Islet precursor cell (in vitro differentiated cells): ENCODE results near the gene CACNA1H.
A peak's percentile ranks its signal among the peaks of the same experiment; 100 is the strongest.
"Not testable (repeated sequence)": the region's sequence is repeated elsewhere in the genome, so short reads cannot be mapped to it uniquely, and the experiment has no call there.

Experiments used
- DNase-seq: peaks from one replicate; pipeline ENCODE4 v3.0.0-alpha.2; 2018

The CACNA1H gene

DNA sequence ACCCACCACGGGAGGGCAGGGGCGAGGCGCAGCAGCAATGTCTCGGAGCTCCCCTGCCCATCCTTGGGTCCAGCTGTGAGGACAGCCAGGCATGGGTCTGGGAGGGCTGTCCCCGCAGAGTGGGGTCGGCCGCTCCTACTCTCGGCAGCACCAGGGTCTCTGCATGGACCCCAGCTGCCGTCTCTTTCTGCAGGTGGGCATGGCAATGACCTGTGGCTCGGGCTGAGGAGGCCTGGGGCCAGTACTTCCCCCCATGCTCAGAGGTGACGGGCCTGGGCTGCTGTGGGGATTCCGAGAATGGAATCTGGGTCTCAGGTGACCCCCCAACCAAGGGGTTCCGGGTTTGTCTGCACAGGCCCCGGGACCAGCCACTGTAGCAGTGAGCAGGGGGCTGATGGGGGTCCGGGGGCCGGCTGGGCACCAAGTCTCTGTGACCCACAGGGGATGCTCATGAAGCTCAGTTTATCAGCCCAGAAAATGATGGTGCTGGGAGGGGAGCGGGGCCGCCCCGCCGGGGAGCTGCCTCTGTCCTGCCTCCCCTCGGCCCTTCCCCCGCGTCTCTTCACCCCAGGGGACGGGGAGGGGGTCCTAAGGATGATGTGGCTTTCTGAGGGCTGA is 23.5 kb downstream of the CACNA1H start:
- DNase-seq = no peak

DNA sequence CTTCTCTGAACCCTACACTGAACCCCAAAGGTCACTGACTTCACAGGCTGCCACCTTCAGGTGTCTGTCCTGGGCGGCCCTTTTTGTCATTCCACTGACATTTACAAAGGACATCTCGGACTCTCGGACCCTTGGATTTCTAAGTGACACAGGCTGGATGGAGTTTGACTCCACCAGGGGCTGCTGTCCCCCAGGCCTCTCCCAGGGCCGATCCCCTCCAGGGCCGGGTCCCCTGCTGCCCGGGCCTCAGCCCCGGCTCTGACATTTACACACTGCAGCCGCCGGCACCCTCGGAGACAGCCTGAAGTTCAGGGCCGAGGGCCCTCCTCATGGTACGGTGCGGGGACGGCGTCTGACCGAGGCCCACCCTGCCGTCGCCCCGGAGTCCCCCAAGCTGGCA is 24.1 kb downstream of the CACNA1H start:
- DNase-seq = no peak

DNA sequence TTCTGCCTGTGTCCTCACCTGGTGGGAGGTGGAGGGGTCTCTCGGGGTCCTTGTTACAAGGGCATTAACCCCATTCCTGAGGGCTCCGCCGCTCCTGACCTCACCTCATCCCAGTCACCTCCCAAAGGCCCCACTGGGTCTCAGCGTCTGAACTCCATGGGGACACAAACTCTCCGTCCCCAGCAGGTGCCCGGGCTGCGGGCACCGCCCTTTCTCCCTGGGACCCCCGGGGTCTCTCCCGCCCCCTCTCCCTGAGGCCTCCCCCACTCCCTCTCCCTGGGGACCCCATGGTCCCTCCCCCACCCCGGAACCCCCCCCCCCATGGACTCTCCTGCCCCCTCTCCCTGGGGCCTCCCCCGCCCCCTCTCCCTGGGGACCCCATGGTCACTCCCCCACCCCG is 24.8 kb downstream of the CACNA1H start:
- no peak for DNase-seq

DNA sequence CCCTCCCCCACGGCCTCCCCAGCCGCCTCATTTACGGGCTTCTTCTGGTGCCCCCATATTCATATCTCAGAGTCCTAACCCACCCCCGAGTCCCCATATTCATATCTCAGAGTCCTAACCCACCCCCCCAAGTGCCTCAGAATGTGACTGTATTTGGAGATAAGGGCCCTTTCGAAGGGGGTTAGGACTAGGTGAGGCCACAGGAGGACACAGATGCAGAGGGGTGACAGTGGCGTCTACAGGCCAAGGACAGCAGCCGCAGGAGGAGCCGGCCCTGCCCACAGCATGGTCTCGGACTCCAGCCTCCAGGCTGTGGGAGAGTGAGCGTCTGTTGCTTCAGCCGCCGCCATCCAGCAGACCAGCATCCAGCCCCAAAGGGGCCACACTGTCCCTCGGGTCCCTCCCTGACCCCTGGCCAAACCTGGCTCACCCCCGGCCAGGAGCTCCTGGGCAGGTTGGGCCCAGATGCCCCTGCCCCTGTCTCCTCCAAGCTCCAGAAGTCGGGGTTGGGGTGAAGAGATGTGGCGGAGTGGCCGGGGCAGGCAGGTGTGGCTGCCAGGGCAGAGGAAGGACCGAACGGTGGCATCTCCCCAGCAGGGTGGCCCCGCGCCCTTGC is 25.5 kb downstream of the CACNA1H start:
- DNase-seq = no peak

GRCh38 chr16:1180549-1181403 is 27.9 kb downstream of the CACNA1H start:
- no peak for DNase-seq

DNA sequence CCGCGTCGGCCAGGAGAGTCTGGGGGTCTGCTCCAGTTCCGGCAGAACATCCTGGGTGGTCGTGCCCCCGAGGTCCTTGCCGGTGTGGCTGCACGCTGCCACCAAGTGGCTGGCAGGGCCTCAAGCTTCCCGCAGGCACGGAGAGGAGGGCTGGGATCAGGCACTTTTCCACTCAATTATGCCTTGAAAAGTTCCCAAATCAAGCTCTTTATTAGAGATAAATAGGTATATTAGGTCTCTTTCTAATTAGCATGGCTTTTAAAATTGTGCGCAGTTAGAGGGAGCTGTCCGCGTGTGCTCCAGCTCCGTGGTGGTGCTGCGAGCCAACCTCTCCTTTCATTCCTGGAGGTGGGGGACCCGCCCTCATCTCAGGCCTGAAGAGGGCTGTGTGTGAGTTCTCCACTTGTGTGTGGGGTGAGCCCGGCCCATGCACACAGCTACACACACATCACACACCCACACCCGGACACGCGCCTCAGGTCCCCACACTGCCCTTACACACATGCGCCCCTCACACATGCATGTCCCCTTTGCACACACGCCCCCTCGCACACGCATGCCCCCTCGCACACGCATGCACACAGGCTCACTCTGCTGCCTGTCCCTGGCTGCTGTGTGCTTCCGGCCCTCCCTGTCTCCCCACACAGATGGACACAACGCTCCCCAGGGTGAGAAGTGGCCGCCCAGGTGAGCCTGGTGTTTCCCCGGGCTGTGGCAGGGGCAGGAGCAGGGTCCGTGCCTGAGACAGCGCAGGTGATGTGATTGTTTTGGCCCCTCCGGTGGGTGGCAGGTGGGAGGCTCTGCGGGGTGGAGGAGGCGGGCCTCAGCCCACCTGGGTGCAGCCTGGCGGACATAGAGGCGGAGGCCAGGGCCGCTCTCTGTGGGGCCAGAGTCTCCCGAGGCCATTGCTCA is 28.8 kb downstream of the CACNA1H start:
- no peak for DNase-seq

- DNase-seq = peak; percentile 70
These were observed 29.4 kb downstream of the CACNA1H start for GRCh38 chr16:1182316-1182671.

DNA sequence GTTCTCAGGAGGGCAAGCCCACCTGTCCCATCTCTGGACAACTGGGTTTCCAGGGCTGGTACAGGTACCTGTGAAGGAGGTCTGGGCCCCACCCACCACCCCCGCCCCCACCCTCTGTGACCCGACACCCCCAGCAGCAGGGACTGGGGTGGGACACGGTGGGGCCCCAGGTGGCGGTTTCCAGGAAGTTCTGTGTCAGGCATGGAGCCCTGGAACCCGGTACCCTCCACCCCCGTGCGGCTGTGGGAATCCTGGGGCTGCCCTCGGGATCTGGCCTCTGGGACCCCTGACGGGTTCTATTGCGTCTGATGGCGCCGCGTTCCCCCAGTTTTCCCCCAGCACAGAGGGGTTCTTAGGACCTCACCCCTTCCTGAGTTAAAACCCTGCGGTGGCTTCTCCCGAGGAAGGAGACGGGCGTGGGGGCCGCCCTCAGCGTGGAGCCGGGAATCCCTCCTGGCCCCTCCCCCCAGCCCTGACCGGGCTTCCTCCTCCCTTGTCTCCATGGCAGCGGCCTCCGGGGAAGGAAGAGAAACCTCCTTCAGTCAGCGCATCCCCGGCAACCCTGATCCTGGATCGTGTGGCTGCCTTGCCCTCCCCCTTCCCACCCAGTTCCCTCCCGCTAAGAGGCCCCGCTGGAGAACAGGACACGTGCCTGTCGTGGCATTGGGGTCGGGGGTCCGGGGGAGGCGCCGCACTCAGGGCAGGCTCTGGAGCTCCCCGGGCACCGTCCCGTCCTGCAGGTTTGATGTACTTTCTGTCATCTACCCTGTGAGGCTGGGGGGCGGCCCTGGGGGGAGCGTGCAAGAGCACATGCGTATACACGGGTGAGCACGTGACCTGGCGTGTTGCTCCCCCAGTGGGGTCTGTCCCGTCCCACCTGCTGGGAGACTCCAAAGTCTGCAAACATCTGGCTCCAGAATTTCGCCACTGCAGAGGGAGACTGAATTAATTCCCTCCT is 30.3 kb downstream of the CACNA1H start:
- no peak for DNase-seq

GRCh38 chr16:1184156-1184868 is 31.4 kb downstream of the CACNA1H start:
- DNase-seq = no peak

- DNase-seq = no peak
These were observed 32.1 kb downstream of the CACNA1H start for GRCh38 chr16:1184980-1185379.

DNA sequence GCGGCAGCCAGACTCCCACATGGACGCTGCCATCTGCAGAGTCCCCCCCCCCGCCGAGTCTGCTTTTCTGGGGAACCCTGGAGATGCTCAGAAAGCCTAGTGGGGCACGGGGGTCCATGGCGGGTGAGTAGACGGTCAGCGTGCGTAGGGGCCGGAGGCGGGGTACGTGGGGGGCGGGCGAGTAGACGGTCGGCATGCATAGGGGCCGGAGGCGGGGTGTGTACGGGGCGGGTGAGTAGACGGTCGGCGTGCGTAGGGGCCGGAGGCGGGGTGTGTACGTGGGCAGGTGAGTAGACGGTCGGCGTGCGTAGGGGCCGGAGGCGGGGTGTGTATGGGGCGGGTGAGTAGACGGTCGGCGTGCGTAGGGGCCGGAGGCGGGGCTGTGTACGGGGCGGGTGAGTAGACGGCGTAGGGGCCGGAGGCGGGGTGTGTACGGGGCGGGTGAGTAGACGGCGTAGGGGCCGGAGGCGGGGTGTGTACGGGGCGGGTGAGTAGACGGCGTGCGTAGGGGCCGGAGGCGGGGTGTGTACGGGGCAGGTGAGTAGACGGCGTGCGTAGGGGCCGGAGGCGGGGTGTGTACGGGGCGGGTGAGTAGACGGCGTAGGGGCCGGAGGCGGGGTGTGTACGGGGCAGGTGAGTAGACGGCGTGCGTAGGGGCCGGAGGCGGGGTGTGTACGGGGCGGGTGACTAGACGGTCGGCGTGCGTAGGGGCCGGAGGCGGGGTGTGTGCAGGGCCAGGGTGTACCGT is 32.7 kb downstream of the CACNA1H start:
- DNase-seq = not testable (repeated sequence)

GRCh38 chr16:1188432-1189189 is 35.7 kb downstream of the CACNA1H start:
- peak; percentile 85 for DNase-seq

- no peak for DNase-seq
These were observed 36.5 kb downstream of the CACNA1H start for GRCh38 chr16:1189455-1189854.

- not testable (repeated sequence) for DNase-seq
These were observed 37.9 kb downstream of the CACNA1H start for GRCh38 chr16:1190789-1191188.

DNA sequence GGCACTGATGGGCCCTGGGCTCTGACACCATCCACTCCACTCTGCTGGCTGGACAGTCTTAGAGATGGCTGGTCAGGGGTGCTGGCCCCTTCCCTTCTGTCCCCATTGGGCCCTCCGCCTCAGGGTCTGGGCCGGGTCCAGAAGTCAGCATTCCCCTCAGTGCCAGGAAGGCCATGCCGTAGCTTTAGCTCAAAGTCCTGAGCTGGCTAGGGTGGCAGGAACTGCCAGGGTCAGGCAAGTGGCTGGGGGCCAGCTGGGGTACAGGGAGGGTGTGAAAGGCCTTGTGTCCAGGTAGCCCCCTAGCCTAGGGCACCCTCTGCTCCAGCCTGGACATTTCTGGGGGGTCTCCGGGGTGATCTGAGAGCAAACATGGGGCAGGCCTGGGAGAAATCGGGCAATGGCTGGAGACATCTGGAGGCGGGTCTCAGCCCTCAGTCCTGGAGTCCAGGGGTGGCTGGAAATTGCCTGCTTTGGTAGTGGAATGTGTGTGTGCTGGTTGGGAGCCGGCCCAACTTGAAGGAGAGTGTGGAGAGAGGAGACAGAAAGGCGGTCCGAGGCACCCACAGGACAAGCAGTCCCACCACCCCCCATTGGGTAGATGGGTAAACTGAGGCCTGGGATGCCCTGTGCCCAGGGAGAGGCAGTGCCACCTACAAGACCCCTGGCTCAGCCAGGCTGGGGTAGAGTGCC is 39.6 kb downstream of the CACNA1H start:
- DNase-seq = no peak

- DNase-seq = no peak
These were observed 40.4 kb downstream of the CACNA1H start for GRCh38 chr16:1193143-1193824.

DNA sequence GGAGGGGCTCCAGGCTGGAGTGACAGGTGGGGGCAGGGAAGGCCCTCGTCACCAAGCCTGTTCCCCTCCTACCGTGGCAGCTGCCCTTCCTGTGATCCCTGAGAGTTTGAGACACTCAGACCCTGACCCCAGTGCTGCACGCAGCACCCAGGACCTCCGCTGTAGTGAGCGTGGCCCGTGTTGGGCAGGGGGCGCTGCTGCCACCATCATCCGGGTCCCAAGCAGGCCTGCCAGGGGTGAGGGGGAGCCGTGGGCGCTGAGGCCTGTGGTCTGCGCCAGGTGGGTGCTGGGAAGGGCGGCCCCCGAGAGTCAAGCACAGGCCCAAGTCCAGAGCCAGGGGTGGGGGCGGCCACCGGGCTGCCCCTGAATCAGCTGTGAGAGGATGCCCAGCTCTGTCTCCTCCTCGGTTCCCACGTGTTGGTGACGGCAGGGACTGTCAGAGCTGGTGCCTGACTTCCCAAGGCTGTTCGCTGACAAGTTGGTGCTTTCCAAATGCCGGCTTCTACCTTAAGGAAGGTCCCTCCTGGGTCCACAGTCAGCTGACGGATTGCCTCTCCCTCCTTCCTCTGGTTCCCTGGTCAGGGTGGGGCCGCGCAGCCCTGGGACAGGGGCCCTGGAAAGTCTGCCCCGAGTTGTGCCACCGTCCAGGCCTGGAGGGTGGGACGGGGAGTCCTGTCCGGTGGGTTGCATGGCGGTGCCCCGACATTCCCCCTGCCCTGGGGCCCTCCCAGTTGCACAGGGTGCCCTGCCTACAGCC is 41.1 kb downstream of the CACNA1H start:
- no peak for DNase-seq
